GM19193 (cell line): ENCODE data around the gene NDOR1.

ENCODE experiments used
- POLR2A ChIP-seq: IDR thresholded peaks from 4 replicates; pipeline ENCODE4 v1.6.1; 2011; ENCODE audit not compliant: insufficient read depth, insufficient read length; ENCODE audit errors: extremely low read depth

NDOR1 gene

DNA sequence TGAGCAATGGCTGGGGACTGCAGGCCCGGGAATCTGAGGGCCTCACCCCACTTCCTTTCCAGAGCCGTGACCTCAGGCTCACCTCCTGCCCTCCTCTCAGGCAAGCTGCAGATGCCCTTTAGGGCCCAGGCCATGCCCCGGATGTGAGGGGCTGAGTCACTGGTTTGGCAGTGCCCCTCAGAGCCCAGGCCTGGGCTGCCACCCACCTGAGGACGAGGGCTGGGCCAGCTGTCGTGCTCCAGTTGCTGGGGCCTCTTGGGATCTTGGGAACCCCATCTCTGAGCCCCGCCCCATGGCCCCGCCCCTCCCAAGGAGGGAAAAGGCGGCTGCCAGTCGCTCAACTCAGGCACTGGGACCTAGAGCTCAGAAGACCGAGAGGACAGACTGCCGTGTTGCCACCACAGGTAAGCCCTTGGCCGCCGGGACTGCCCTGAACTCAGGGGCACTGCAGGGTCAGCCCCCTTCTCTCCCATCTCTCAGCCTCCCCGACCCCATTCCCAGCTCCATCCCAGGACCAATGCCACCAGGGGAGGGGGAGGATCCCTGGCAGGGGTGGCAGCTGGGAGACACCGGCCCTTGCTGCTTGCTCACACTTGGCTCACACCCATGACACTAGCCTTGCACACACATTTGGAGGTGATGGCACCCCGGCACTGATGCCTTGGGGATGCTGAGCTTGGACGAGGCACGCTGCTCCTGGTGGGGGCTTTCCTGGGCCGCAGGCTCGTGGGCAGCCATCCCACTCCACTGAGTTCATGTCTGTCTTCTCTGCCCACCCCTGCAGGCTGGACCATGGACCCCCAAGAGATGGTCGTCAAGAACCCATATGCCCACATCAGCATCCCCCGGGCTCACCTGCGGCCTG lies 19.6 kb downstream of the NDOR1 start, which contains the start of gene CYSRT1:
Gene CYSRT1 (plus strand): TSS at position 345 of the 865 bp plus-strand sequence. CDS start 448 bp downstream, at position 793.
- TF ChIP-seq POLR2A = no peak

DNA sequence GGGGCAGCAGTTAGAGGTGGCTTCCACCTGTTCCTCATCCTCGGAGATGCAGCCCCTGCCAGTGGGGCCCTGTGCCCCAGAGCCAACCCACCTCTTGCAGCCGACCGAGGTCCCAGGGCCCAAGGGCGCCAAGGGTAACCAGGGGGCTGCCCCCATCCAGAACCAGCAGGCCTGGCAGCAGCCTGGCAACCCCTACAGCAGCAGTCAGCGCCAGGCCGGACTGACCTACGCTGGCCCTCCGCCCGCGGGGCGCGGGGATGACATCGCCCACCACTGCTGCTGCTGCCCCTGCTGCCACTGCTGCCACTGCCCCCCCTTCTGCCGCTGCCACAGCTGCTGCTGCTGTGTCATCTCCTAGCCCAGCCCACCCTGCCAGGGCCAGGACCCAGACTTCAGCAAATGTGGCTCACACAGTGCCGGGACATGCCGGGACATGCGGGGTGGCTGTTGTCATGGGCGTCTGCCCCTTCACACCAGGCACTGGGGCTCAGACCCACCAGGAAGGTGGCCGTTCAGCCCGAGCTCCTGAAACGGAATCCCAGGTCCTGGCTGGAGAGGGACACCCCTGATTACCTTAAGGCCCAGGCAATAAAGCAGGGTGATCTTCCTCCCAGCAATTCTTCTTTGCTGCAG lies 20.3 kb downstream of the NDOR1 start:
- no peak for TF ChIP-seq POLR2A

DNA sequence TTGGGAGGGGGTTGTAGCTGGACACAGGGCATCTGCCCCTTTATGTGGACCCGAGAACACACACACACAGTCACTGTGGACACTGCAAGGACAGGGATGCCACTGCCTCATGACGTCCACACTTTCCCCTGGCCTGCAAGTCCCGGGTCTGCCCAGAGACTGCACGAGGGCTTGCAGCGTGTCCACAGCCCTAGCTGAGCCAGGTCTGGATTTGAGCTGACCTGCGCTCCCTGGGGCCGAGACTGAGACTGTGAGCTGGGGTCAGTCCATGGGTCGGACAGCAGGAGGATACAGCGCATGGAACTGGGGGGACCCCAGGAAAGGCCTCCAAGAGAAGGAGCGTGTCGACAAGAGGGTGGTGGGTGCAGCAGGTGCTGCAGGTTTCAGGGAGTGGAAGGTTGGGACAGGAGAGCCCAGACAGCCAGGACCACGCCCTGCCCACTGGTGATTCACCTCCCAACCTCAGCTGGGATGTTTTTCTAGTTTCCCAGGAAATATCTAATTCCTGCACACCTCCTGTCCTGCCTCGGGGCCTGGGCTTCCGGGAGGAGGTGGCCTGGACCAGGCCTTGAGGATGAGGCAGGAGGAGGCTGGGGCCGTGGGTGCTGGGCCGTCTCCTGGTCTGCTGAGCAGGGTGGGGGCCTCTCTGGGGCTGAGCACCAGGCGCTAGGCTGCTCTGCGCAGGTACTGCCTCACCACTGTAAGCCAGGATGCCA lies 21.0 kb downstream of the NDOR1 start:
- TF ChIP-seq POLR2A = no peak

DNA sequence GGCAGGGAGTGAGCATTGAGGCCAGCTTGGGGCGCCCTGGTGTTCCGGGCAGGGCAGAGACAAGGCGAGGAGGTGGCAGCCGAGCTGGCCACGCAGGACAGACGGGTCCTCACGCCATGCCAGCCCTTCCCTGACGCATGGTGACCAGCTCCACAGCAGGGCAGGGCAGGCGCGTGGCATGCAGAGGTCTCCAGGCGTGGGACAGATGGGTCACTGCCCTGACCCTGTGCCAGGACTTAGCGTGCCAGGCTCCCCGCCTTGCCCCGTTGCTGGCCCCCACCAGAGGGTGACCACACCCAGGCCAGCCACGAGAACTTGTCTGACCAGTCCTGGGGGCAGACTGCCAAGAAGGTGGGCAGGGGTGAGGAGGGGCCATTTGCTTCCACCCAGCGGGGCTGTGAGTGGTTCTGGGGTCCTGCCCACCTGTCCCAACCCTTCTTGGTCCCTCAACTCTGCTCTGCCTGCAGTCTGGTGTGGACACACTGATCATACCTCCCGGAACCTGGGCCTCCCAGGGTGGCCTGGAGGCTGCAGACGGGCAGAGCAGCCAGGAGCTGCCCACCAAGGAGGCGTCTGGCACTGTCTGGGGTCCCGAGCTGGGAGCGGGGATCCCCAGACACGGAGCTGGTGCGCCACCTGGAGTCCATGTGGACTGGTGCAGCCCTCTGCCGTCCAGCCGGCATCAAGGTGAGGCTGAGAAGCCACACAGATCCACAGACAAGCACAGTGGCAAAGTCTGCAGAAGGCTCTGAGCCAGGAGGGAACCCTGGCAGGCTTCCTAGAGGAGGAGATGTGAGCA lies 21.8 kb downstream of the NDOR1 start, which contains the start of gene RNF224:
Gene RNF224 (plus strand): TSS at position 449 of the 799 bp plus-strand sequence. CDS start 834 bp downstream, outside the sequence.
- no peak for TF ChIP-seq POLR2A

DNA sequence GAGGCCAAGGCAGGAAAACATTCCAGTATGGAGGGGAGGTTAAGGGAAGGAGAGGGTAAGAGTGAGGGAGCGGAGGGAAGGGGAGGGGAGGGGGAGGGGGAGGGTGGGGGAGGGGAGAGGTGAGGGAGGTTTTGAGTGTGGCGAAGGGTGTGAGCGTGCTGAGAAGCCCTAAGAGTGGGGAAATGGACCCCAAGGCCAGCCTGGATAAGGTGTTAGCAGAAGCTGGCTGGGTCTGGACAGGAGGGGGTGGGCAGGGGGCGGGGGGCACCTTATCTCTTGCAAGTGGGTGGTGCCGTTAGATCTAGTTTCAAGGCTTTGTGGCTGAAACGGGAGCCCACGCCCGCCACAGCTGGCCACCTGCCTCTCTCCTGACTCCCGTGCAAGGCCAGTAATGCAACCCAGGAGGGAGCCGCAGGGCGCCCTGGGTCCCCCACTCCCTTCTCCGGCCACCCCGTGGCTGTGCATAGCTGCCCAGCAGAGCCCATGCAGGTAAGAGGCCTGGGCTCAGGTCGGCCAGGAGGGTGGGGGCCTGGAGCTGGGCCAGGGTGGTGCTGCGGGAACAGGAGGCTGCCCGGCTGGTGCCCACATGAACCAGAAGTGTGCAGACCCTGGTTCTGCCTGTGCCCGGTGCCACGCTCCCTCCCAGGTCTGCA lies 22.5 kb downstream of the NDOR1 start:
- no peak for TF ChIP-seq POLR2A

DNA sequence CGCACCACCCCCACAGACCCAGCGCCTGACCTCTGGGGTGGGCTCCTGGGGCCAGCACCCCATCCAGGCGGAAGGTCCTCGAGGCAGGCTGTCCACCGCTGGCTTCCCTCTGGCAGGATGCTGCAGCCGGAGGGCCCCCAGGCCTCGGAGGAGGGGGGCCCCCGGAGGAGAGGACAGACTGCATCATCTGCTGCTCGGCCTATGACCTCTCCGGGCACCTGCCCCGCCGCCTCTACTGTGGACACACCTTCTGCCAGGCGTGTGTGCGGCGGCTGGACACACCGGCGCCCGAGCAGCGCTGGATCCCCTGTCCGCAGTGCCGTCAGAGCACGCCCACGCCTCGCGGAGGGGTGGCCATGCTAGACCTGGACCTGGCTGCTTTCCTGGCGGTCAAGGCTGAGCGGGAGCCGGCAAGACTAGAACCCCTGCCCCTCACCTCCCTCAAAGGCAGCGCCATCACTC lies 23.0 kb downstream of the NDOR1 start:
- no peak for TF ChIP-seq POLR2A

DNA sequence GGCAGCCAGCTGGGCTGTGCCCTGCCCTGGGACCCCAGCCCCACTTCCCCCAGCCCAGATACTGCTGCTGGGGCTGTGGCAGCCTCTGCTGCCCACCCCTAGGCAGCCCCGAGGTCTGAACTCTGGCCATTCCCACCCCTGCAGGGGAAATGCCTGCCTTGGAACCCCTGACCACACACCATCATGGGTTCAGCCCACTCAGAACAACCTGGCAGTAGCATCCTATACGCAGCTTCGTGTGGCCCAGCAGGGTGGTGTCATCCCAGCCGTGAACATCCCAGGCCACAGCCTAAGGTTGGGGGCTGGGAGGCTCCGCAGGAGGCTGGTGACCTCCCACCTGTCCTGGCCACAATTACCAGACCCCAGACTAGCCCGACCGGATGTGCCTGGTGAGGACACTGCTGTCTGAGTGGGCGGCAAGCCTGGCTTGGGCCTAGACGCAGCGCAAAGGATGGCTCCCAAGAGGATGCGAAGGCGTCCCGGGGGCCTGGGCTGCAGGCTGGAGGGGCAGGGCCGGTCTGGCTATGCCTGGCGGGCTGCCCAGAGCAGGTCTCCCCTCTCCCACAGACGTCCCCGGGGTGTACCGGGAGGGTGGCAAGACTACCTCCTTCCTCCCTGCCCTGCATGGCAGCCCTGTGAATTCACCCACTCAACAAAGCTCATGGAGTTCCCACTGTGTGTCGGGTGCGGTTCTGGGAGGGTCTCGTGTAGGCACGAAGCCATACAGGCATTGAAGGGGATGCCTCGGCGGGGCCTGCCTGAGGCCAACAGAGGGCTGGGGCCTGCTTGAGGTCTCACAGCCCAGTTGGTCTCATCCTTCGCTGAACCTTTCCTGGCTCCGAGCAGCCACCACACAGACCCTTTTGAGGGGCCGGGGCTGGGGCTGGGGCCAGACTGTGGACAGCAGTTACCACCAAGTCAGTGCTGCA lies 23.7 kb downstream of the NDOR1 start:
- TF ChIP-seq POLR2A = no peak

DNA sequence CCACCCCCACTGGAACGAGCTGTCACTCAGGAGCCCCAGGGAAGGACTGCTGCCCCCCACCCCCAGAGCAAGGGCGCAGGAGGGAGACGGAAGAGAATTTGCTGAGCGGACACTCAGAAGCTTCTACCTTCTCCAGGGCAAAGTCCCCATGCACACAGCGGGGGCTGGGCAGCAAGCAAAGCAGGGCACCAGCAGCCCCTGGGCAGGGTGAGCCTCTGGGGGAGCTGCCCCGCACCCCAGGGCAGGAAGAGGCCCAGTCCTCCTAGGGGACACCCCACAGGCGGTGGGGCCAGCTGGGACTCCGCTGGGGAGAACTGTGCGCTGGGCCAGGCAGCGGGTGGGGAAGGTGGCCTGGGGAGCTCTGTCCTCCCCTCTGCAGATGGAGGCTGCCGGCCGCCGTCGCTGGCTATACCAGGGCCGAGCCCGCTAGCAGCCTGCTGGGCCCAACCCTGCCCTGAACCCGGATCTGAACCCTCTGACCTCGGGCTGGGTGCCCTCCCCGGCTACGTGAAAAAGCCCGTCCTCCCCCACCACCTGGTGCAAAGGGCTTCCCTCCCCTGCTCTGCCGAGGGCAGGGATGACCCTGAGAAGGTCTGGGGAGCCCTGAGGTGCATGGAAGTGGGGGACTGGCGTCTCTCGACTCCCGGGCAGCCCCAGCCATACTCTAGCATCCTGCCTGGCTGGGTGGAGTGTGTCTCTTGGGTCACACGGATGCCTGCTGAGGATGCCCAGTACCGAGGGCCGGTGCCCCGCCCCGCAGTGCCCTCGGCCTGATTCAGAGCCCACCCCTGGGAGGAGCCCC lies 24.6 kb downstream of the NDOR1 start:
- no peak for TF ChIP-seq POLR2A

DNA sequence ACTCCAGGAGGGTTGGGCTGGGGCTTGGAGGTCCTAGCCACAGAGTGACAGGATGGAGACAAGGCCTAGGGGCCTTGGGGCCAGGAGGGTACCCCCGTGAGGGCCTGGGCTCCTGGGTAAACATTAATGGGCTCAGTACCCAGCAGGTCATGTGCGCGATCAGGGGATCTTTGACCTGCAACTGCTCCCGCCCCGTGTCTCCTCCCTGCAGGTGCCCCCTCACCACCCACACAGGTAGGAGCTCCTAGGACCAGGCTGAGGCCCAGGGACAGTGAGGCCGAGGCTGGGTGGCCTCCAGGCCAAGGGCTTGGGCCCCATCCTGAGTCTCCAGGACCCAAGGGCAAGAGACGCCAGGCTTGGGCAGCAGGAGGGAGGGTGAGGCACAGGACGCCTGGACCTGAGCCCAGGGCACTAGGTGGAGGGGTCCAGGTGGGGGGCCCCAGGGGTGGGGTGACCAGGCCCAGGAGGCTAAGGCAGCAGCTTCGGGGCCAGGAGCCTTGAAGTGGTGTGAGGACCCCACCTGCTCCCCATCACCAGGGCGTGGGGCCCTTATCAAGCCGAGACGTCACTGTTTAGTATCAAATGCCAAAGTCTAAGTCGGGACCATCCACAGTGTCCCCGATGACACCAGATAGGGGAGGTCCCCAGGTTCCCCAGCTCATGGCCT lies 25.3 kb downstream of the NDOR1 start, which contains the start of gene SLC34A3:
Gene SLC34A3 (plus strand): TSS at position 197 of the 667 bp plus-strand sequence. CDS start 802 bp downstream, outside the sequence.
- no peak for TF ChIP-seq POLR2A

DNA sequence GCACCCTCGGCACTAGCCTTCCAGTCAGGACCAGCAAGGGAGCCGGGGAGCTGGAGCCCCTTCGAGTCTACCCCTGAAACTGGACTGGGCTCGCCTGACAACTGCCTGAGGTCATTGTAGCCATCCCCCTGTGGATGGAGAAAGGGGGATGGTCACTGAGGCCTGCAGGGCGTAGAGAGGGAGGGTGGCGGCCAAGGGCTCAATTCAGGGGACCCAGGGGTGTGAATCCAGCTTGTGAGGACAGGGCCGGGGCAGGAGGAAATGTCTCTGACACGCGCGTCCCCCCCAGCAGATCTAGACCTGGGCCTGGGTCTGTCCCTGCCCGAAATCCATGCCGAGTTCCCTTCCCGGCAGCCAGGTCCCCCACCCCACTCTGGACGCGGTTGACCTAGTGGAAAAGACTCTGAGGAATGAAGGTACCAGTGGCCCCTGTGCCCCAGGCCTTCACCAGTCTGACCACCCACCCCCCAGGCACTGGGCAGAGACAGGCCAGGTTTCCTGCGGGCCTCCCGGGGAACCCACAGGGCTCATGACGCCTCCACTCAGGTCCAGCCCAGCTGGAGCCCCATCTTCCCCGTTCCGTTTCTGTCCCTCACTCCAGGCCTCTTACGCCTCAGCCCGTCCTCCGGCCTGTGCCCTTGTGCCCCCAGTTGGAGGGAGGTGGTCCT lies 26.0 kb downstream of the NDOR1 start:
- no peak for TF ChIP-seq POLR2A

DNA sequence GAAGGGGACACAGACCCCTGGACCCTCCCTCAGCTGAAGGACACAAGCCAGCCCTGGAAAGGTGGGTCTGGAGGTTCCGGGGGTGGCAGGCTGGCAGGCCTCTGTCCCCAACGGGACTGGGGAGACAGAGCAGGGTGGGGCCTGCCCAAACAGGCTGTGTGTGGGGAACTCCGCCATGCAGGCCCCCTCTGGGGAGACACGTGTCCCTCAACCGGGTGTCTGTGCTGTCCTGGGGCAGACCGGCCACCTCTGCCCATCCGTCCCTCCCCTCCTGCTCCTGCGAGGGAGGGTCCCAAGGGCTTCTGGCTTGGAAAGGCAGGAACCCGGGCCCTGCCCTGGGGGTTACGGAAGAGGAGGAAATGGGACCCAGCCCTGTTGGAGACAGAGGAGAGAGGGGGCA lies 26.6 kb downstream of the NDOR1 start:
- no peak for TF ChIP-seq POLR2A
